GM18951 (cell line): ENCODE measurements around the gene ACOT8.

ENCODE experiments used
- POLR2A ChIP-seq: IDR thresholded peaks from 4 replicates; pipeline ENCODE4 v1.6.1; 2011; ENCODE audit warnings: mild to moderate bottlenecking; ENCODE audit not compliant: insufficient read length, insufficient read depth; ENCODE audit errors: extremely low read depth
- in situ Hi-C: fragments of 300-500 bp; cut with MboI; formaldehyde crosslinking; loops from one replicate; pipeline ENCODE4 v1.12.0; 2022; ENCODE audit warnings: low sequenced_read_pairs, mixed read lengths, inconsistent platforms; ENCODE audit not compliant: unreplicated experiment

The ACOT8 gene

GRCh38 chr20:45796337-45797065 lies 60.7 kb downstream of the ACOT8 start:
- in situ Hi-C loops = loop anchor here (25.0 kb wide), 1 partner anchor 459 kb away; the partner anchor contains the start of gene SDC4
- no peak for TF ChIP-seq POLR2A

GRCh38 chr20:45792317-45793118 lies 64.7 kb downstream of the ACOT8 start:
- no peak for TF ChIP-seq POLR2A
- in situ Hi-C loops = loop anchor here (25.0 kb wide), 1 partner anchor 455 kb away; the partner anchor contains the start of gene SDC4
